NCI-H1105 (cell line): ENCODE measurements around the gene PSG1.
"Not testable (repeated sequence)": the region's sequence is repeated elsewhere in the genome, so short reads cannot be mapped to it uniquely, and the experiment has no call there.

Experiments
- DNase-seq: peaks from one replicate; lab custom pipeline; 2025; lab: John Stamatoyannopoulos, UW

Gene PSG1

DNA sequence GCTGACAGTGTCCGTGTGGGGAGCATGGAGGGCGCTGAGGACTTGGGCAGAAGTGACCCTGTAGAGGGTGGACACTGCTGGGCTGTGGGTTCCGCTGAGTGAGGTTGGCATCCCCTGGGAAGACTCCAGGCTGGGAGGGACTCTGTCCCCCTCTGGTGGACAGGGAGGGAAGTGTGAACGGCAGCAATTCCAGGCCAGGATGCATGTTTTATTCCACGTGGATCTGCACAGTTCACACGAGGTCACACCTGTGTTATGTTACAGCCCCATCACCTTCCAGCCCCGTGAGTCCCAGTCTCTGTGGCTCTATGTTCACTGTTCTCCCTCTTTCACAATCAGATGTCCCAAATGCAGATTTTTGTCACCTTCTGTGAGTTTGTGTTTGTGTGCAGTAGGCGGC, 1.8 kb upstream of the PSG1 start:
- not testable (repeated sequence) for DNase-seq

DNA sequence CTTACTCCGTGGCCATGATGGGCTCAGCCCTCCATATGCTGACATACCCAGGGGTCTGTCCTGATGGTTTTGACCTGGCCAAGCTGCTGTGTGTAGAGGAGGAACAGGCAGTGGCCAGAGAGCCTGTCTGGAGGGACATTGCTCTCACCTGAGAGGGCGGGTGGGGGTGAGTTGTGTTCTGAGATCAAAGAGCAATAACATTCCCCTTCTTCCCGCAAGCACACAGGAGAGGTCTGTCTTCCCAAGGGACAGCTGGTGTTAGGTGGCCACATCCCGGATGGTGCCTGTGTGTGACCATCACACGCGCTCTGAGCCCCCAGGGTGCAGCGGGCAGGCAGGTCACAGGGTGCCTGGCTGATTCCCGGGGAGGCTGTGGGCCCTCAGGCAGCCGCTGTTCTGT, 1.1 kb upstream of the PSG1 start:
- DNase-seq, result not testable (repeated sequence)

DNA sequence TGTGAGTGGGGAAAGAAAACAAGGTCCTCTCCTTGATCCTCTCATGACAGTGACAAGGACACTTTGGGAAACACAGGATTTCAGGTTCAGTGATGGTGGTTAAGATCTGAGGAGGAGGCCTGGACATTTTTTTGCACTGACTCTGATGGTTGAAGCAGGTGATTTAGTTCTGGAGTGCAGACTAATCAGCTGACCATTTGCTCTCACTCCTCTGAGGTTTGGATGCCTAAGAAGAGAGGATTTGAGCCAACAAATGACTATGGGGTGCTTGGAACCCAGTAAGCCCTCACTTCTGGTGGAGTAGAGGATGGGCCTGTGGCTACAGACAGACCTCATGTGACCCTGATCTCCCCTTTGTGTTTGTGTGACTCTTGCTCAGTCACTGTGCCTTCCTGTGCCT, 2.9 kb downstream of the PSG1 start:
- DNase-seq, result not testable (repeated sequence)

DNA sequence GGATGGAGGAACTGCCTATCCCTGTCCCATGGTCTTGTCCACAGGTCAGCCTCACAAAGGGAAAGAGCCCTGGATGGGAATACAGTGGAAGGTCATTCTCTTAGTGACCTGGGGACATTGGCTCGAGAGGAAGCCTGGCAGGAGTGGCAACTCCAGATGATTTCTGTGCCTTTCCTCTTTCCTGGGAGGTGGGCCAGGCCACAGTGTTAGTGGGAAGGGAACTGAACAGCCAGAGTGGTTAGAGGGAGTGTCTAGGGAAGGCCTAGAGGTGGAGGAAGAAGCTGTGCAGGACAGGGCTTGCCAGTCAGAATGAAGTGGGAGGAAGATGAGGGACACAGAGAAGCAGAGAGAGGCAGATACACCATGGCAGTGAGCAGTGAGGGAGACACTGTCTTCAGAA, 3.6 kb downstream of the PSG1 start:
- DNase-seq, result not testable (repeated sequence)

DNA sequence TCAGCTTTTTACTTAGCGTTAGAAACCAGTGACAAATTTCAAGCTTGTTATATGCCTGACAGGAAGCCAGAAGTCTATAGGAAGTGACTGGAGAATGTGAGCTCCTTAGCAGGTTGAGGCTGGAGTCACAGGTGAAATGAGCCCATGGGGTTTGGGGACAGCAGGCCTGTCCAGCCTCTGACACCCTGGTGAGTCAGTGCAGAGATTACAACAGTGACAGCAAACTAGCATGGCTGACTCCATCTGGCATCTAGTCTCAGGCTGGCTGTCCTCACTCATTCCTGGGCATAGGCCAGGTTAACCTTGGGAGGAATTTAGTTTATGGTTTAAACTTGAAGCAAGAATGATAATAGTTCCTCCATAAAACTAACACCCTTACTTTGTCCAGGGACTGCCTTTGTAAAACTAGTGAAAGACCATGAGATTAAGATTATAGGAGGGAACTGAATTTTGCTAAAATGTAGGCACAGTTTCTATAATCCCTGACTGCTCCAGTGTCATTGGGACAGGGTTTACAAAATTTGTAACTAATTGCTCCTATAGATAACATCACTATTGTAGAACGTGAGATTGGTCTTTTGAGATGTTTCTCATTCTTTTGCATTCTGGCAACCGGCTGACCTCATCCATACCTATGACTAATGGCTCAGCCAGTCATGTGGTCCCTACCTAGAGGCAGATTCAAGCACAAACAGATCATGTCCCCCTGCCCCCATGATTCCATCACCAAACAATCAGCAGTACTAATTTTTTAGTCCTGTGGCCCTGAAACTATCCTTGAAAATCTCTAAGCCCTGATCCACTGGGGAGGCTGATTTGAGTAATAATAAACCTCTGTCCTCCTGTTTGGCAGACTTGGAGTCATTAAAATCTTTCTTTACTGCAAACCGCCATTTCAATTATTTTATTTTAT, 4.4 kb downstream of the PSG1 start:
- not testable (repeated sequence) for DNase-seq

DNA sequence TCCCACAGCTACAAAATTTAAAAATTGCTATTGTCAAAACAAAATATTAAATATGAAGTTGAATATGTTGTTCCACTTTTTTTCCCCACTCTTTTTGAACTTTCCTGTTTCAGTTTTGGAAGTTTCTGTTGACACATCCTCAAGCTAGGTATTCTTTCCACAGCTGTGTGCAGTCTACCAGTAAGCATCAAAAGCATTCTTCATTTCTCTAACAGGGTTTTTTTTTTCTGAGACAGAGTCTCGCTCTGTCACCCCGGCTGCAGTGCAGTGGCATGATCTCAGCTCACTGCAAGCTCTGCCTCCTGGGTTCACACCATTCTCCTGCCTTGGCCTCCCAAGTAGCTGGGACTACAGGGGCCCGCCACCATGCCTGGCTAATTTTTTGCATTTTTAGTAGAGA, 5.4 kb downstream of the PSG1 start:
- DNase-seq, result not testable (repeated sequence)

DNA sequence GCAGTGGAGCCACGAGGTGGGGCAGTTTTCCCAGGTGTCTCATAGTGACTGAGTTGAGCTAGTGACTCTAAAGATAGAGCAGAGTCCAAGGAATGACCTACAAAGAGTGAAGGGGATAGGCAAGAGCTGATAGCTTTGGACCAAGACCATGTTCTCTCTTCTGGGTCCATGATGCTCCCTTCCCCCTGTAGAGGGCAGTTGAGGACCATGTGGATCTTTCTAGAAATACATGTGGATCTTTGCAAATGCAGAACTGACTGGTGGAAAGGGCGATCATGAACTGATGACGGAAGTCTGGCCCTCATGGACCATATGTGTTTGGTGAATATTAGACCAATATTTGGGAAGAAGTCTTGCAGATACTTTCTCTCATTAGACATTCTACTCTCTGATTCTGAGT, 6.9 kb downstream of the PSG1 start:
- no peak for DNase-seq

DNA sequence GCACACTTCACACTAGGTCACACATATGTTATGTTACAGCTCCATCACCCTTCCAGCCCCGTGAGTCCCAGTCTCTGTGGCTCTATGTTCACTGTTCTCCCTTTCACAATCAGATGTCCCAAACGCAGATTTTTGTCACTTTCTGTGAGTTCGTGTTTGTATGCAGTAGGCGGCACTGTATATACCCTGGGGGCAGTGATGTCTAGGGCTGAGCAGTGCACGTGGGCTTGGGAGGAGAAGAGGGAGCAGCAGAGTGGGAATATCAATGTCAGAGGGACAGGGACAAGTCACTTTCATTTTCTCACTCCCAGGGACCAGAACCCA, 22.0 kb downstream of the PSG1 start:
- DNase-seq, result no peak

DNA sequence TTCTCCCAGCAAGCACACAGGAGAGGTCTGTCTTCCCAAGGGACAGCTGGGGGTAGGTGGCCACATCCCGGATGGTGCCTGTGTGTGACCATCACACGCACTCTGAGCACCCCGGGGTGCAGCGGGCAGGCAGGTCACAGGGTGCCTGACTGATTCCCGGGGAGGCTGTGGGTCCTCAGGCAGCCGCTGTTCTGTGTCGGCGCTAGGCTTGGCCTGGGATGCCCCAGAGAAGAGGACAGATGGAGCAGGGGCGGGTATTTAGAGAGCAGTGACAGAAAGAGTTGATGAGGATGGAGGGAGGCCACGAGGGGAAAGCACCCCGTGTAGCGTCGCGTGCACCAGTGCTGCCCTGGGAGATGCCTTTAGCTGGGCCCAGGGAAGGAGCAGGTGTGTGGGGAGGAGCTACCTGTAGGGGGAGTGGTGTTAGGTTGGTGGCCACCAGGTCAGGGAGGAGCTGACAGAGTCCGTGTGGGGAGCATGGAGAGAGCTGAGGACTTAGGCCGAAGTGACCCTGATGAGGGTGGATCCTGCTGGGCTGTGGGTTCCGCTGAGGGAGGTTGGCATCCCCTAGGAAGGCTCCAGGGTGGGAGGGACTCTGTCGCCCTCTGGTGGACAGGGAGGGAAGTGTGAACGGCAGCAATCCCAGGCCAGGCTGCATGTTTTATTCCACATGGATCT, 22.5 kb downstream of the PSG1 start:
- DNase-seq, result not testable (repeated sequence)

DNA sequence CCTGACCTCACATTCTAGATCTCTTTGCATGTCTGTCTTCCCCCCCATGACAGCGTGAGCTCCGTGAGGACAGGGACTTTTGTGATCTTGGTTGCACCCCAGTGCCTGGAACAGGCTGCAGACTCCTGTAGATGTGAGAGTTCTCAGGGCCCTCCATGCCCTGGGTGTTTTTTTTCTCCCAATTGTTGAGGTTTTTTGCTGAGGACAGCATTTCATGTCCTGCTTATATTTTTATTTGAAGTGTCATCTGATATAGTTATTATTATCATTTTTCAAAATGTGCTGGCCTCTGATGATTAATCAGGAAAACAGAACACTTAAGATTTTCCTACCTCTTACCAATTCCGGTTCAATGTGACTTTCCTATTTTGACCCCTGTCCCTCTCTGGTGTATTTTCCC, 24.8 kb downstream of the PSG1 start:
- DNase-seq, result not testable (repeated sequence)

DNA sequence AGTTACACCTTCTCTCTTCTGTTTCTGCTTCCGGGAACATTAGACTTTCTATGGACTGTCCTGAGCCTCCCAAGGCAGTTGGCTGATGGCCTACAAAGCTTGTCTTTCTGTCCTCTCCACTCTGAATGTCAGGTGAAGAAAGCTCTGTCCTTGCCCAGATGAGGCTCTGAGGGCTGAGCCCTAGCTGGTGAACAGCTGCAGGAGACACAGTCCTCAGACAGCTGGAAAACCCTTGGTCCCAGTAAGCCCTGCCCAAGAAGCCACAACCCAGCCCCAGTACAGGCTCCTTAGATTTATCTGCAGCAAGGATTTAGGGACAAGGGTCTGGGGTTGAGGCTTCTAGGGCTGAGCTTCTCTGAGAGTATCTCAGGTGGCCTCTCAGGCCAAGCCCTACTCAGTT, 26.3 kb downstream of the PSG1 start:
- not testable (repeated sequence) for DNase-seq

DNA sequence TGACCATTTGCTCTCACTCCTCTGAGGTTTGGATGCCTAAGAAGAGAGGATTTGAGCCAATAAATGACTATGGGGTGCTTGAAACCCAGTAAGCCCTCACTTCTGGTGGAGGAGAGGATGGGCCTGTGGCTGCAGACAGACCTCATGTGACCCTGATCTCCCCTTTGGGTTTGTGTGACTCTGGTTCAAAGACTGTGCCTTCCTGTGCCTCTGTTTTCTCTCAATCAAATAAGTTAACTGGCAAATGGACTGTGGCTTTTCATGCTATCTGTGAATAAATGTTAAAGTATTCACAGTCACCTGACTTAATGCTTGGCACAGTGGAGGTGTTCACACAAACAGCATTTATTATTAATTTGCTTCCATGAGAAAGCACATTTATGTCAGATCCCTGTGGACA, 26.7 kb downstream of the PSG1 start:
- not testable (repeated sequence) for DNase-seq

DNA sequence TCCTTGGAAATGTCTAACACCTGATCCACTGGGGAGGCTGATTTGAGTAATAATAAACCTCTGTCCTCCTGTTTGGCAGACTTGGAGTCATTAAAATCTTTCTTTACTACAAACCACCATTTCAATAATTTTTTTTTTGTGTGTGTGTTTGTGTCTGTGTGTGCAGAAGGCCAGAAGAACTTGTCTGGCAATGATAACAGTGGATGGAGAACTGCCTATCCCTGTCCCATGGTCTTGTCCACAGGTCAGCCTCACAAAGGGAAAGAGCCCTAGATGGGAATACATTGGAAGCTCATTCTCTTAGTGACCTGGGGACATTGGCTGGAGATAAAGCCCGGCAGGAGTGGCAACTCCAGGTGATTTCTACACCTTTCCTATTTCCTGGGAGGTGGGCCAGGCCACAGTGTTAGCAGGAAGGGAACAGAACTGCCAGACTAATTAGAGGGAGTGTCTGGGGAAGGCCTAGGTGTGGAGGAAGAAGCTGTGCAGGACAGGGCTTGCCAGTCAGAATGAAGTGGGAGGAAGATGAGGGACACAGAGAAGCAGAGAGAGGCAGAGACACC, 27.7 kb downstream of the PSG1 start:
- not testable (repeated sequence) for DNase-seq

DNA sequence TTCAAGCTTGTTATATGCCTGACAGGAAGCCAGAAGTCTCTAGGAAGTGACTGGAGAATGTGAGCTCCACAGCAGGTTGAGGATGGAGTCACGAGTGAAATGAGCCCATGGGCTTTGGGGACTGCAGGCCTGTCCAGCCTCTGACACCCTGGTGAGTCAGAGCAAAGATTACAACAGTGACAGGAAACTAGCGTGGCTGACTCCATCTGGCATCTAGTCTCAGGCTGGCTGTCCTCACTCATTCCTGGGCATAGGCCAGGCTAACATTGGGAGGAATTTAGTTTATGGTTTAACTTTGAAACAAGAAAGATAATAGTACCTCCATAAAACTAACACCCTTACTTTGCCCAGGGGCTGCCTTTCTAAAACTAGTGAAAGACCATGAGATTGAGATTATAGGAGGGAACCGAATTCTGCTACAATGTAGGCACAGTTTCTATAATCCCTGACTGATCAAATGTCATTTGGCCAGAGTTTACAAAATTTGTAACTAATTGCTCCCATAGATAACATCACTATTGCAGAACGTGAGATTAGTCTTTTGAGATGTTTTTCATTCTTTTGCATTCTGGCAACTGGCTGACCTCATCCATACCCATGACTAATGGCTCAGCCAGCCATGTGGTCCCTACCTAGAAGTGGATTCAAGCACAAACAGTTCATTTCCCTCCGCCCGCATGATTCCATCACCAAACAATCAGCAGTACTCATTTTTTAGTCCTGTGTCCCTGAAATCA, 28.4 kb downstream of the PSG1 start:
- no peak for DNase-seq

DNA sequence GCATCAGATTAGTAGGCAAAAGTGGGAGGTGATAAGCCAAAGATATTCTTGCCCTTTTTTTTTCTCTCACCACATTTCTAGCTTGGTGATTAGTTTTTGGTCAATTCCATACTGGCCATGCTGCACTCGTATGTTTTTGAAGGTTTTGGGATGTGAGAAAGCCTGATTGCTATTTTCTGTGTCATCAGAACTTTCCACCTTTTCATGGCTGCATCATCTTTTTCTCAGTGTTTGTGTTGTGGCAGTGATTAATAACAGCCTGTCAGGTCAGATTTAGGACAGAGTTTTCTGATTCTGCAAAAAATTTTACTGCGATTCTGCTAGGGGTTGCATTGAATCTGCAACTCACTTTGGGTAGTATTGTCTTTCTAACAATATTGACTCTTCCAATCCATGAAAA, 32.9 kb downstream of the PSG1 start:
- DNase-seq, result no peak

DNA sequence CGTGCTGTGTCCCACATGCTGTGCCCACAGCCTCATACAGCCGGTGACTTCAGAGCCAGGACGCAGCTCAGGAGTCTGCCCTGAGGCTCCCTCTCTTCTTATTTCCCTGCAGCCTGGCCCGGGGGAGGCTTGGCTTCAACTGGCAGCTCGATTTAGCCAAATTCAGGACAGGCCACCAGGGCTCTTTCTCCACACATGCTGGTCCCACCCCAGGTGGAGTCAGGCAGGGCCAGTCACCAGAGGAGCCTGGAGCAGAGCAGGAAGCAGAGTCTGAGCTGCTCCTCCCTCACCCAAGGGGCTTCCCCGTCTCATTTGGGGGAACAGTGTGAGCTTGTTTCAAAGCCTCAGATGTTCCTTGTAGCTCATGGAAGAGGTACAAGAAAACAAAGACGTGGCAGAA, 35.9 kb downstream of the PSG1 start:
- not testable (repeated sequence) for DNase-seq

DNA sequence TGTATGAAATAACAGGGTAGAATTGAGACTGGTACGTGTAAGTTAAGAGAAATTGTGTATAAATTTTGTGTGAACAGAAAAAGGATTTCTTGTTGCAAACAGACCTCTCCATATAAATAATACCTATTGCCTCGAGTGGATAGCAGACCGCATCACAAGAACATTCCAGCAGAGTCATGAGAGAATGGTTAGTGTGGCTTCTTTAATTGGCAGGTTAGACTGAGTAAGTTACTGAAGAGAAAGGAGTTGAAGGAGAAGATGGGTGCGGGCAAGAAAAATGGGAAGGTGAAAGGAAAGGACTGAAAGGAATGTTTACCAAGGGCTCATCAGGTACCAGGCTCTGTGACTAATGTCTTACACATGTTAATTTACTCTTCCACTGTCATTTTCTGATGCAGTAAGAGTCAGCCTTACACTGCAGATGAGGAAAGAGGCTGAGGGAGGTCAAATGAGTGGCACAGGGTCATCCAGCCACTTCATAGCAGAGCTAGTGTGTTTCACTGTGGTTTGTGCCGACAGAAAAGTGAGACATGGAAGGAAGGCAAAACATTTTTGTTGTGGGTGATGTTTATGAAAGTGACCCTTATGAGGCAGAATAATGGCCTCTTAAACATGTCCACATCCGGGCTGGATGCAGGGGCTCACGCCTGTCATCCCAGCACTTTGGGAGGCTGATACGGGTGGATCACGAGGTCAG, 46.6 kb downstream of the PSG1 start:
- not testable (repeated sequence) for DNase-seq

DNA sequence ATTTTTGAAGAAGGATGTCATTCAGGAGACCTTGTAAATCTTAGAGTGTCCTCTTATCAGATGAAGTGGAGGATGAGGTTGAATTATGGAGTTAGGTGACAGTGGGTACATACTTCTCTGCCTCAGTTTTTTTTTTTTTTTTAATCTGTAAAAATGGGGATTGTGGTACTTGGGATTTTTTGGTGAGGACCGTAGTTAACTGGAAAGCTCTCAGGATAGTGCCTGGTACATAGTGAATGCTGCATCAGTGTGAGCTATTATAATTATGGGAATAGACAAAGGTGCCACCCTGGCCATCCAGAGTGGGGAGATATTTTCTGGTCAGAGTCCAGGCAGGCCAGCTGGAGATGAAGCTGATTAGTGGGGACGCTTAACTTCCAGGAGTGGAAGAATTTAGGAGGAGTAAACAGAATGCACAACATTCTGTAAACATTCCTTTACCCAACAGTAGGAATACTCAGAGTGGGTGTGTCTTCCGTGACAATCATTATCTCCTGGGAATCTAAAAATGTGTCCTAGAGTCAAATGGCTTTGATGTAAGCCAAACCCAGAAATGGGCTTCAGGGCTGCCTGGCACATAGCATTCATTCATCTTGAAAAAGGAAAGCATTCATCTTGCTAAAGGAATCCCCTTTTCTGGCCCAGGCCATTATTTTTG, 47.4 kb downstream of the PSG1 start:
- not testable (repeated sequence) for DNase-seq

DNA sequence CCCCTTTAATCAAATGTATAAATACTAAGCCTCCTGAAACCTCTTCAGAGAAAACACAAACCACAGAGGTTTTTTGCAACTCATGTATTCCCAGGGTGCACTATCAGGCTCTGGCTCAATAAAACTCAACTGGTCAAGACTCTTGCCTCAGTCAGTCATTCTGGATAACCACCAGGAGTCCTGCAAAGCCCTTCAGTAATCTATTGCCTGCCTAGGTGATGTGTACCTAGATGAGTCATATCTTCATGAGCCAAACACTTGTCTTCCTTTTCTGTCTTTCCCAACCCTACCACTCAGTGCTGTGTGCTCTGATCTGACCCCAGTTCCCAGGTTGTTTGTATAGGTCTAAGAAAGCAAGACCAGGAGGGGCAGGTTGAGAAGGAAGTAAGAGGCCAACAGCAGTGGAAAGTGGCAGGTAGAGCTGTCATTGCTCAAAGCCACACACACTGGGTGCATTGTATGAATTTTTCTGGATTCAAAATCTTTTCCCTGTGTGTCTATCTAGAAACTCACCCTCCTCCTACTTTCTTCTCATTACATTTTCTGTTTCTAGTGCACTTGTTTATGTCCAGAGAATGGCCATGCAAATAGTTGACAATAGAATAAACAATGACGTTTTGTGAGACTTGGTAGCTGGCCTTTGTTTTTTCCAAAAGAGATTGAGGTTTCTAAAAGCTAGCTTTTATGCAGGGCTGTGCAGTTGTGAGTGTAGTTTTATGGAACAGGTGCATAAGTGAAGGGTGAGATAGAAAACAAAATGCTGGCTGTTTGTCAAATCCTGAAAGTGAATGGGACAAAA, 48.1 kb downstream of the PSG1 start:
- DNase-seq, result no peak

DNA sequence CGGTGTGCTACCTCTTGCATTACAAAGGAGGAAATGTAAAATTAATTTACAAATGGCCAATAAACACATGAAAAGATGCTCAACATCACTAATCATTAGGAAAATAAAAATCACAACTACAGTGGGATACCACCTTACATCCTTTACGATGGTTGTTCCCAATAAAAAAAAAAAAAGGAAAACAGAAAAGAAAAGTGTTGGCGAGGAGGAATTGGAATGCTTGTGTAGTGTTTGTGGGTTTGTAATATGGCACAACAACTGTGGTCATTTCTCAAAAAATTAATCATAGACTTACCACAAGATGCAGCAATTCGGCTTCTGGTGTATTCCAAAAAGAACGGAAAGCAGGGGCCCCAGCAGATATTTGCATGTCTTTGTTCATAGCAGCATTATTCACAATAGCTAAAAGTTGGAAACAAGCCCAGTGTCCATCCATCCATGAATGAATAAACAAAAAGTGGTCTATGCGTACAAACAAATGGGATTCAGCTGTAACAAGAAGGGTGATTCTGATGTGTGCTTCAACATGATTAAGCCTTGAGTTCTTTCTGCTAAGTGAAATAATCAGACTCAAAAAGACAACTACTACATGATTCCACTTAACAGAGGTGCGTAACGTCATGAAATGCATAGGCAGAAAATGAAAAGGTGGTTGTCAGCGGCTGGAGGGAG, 58.1 kb downstream of the PSG1 start:
- peak; percentile 65 for DNase-seq
